Measurements from ENCODE around the gene INPP5K.

Gene INPP5K

DNA sequence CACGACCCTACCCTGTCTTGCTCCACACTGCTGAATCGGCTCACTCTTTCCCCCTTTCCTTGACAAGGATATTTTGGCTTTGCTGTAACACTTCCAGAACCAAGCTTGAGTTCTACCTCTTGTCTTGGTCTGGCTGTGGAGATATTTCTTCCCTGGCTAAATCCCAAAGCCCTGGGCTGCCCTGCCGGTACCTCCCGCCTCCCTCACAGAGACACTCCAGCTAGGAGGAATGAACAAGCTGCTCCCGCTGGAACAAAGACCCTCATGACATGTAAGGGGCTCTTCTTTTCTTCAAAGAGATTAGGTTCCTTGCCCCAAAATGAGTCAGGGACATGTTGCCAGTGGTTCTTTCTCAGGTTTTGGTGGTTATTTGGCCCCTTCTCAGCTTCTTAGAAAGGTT, 10.8 kb downstream of the INPP5K start:
- no peak for DNase-seq

GRCh38 chr17:1504866-1505265, 11.5 kb downstream of the INPP5K start:
- DNase-seq = no peak

DNA sequence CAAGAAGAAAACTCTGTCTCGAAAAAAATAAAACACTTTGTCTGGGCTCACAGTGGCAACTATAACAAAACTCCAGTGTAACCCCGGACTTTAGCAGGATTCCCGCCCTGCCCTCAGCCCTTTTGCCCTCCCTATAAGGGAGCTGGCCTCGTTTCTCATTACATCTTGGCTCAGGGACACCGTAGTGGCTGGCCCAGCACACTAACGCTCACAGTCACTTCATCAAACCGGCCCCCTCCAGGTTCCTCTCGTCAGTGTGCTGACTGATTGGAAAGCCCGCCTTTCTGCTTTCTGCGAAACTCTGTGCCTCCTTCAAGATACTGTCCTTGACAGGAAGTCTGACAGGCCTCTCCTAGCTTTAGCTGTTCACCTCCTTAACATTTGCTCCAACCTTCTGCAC, 12.7 kb downstream of the INPP5K start:
- DNase-seq = no peak

- no peak for DNase-seq
Measured at GRCh38 chr17:1498869-1499268, 17.5 kb downstream of the INPP5K start.

DNA sequence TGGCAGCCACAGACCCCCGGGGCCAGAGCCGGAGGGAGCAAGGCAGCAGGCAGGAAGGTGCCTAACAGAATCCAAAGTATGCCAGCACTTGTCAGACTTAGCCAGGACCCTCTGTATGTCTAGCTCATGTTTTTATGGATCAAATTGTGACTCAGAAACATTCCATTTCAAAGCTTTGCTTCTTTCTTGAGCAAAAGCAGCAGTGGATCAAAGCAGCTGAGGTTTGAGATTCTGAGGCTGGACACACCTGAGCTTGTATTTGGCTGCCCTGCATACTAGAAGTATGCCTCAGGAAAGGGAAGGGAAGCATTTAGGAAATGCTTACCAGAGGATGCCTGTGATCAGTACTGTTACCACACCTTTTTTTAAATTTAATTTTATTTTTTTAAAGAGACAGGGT, 18.2 kb downstream of the INPP5K start:
- DNase-seq = no peak

DNA sequence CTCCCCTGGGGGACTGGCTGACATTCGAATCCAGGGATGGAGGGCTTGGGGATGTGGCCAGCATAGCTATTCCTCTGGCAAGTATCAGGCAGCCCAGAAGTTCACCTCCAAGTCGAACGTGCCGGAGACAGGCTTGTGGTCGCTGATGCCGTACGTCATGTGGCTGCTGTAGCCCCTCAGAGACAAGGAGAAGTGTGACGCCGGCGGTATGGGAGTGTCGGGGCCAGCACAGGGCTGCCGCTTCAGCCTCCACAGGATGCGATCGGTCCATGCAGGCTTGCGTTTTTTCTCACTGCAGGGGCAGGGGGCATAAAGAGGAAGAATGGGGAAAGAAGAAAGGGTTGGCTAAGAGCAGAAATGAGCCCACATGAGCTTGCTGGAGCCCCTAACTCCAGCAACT, 18.6 kb downstream of the INPP5K start:
- no peak for DNase-seq

DNA sequence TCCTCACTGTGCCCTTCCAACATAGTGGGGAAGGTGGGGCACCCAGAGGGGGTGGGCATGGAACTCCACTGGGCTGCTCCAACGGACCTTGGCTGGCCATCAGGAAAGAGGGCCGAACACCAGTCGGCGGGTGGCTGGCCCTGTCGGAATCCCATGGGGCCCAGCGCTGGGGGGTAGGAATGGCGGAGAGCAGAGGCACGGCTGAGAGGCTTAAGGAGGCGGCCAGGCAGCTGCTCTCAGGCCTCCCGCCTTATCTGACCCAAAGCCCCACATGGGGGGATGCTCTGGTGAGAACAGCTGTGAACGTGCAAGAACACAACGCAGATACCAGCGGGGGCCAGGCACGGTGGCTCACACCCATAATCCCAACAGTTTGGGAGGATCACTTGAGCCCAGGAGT, 19.5 kb downstream of the INPP5K start:
- DNase-seq = no peak

DNA sequence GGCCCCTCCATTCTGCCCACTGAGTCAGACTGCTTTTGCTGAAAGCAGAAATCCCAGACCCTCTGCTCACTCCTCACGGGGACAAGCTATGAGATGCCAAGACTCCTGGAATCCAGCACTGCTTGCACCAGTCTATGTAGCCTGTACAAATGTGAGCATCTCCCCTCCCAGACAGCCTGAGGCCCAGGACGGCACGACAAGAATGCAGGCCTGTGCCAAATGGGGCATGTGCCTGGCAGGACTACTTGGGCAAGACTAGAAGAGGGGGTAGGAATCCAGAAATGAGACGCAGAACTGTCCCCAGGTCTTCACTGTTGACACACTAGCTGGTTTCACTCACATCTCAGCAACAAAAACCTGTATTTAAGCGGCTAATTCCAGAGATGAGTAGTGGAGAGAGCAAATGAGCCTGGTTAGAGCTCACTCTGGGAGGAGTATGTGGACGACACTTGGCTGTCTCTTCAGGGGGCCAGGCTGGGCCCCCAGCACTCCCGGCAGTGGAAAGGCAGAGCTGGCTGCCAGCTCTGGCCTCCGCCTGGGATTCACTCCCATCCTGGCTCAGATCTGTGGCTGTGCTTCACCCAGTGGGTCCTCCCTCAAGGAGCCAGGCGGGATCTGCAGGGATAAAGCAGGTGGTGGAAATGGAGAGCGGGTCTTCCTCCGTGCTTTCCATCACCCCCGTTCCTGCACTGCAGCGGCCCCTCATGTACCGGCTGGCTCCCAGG, 21.0 kb downstream of the INPP5K start:
- DNase-seq = no peak

DNA sequence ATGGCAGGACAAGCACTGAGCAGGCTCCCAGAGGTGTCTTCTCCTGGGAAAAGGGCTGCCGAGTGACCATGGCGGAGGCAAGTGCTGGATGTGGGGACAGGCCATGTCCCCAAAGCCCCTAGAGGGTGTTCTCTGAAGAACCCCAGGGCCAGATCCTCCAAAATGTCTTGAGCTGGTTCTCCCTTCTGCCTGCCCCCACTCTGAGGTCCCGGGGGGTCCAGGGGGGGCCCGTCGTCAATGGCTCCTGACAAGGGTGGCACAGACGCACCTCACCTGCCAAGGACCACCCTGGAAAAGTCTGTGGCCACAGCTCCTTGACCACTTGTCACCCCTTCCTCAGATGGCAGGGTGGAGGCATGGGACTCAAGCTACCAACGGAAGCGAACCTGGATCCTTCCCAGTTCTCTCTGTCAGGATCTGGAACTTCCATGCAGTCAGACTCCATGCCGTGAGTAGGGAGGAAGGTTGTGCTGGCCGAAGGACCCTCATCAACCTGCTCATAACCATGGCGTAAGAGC, 21.6 kb downstream of the INPP5K start:
- no peak for DNase-seq

GRCh38 chr17:1494203-1494602, 22.2 kb downstream of the INPP5K start:
- DNase-seq = no peak

DNA sequence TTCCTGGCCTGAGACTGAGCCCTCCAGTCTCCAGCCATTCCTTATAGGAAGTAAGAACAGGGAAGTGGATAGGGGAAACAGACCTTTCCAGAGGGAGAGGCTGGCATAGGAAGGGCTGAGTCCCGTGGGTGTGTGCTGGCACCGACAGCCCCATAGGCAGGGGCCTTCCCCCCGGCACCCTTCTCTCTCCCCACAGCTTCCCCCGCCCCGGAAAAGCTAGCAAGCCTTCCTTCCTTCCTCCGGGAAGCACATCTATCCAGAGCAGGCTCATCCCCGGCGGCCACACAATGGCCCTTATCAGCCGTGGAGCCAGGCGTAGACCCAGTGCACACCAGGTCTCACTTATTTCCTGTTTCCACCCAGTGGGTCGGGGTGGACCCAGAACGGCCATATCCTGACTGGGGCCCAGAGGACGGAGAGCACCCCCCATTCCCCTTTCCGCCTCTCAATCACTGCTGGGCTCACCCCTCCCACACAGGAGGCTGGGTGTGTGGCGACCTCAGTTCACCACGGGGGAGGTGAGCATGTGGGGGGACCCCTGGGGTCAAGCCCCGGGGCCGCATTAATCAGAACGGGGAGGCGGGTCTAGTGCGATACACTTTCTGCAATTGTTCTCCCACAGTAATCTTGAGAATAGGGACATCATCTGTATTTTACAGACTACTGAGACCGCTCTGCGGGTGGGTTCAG, 23.0 kb downstream of the INPP5K start:
- DNase-seq = no peak

DNA sequence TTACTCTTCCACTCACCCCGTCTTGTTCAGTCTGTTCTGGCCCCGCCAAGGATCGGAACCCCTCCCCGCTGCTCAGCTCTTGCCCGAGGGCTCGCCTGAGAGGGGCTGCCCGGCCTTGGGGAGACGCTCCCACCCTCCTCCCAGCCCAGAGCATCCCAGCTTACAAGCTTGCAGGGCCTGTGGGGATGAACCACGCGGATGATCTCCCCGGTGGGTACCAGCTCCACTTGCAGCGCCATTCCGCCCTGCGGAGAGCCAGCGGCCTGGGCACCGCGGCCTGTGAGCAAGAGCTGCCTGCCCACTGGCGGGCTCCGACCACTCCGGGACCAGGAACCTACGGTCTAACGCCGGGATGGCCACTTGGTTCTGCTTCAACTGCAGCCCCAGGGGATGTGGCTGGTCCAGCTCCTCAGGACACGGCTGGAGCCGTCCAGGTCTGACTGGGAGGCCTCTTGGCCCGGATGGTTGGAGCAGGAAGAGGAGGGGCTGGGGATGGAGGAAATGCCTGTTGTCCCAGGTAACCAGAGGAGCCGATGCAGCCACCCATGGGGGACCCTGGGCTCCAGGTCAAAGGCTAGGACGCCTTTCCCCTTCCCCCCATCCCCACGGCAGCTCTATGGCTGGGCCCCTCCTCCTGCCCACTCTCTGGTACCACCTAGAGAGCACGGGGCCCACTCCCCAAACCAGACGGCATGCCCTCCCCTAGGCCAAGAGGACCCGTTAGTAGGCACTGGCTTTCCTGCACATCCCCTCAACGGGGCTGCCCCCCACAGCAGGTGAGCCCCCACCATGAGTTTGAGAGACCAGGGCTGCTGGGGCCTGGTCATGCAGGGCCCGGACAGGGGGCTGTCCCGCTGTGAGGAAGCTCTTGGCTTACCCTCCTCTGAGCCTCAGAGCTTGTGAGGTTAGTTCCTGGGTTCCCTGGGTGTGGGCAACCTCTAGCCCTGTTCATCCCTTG, 23.9 kb downstream of the INPP5K start, which contains the start of gene MYO1C:
Gene MYO1C, minus strand, starts transcription at position 438 of the 958 bp plus-strand sequence. Its CDS starts 199 bp downstream, at position 239.
- no peak for DNase-seq

DNA sequence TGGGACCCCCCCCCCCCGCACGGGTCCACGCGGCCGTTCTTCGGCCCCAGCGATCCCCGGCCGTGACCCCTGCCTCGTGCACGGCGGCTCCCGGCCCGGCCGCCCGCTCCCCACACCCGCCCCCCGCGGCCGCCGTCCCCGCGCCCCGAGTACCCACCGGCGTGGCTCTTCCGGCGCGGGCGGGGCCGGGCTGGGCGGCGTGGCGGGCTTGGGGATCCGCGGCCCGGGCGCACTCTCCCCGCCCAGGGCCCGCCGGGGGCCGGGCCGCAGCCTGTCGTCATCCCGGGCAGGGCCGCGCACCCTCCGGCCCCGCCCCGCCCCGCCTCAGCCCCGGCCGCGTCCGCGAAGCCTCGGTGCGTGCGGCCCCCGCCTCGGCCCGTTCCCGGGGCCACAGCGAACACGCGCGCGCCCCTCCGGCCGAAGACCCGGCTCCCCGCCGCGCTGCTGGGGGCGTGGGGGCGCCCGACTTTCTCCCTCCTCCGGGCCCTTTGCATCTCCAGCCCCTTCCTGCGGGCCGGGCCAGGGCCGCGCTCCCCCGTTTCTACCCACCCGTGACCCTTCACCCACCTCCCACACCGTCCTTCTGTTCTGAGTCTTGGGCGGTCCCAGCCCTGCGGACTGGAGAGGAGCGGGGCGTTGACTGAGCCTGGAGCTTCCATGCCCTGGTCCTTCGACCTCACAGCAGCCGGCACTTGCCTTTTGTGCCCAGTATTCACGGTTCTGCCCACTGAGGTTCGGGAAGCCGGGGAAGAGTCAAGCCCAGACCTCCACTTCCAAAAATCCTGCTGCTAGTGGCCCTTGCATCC, 24.8 kb downstream of the INPP5K start:
- DNase-seq = peak; percentile 54

- DNase-seq = peak; percentile 44
Measured at GRCh38 chr17:1490643-1491442, 25.6 kb downstream of the INPP5K start.

DNA sequence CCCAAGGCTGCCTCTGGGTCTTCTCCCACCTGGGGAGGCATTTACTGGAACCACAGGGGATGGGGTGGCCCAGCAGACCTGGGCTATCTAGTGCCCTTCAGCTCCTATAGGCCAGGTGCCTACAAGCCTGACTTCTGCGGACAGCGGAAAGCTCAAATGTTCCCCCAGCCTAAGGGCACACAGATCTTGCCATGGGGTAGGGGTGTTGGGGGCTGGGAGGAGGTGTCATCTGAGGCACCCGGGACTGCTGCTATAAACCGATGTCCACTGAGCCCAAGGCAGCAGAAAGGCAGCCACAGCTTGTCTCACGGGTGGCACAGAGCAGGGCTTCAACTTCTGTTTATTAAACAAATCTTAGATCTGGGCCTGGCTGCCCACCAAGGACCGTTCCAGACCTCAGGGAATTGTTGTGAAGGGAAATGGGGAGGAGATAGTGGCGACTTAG, 27.6 kb downstream of the INPP5K start:
- DNase-seq = no peak

GRCh38 chr17:1487939-1488825, 28.2 kb downstream of the INPP5K start:
- DNase-seq = peak; percentile 91

- DNase-seq = peak; percentile 53
Measured at GRCh38 chr17:1486802-1487695, 29.4 kb downstream of the INPP5K start.

Data from fibroblast of skin of abdomen (primary cell).